HEK293 (cell line): Measurements from ENCODE around the gene ITPKC.

Source experiments
- EGR2 ChIP-seq: fragments of 450-650 bp; formaldehyde crosslinking; IDR thresholded peaks from 2 replicates; pipeline ENCODE4 v1.5.1; 2016; ENCODE audit warnings: low read depth, missing biosample characterization, missing genetic modification characterization
- IKZF3 ChIP-seq: fragments of 450-650 bp; IDR thresholded peaks from 2 replicates; pipeline ENCODE4 v1.5.0; 2018; ENCODE audit warnings: missing biosample characterization, mild to moderate bottlenecking, missing genetic modification characterization, moderate library complexity
- MEIS1 ChIP-seq: sonication (generic); formaldehyde crosslinking; IDR thresholded peaks from 2 replicates; pipeline ENCODE4 v1.8.1; 2022; ENCODE audit warnings: missing genetic modification reagents, mild to moderate bottlenecking, borderline replicate concordance
- ZBTB1 ChIP-seq: fragments of 450-650 bp; formaldehyde crosslinking; IDR thresholded peaks from 2 replicates; pipeline ENCODE4 v1.5.1; 2016; ENCODE audit warnings: missing biosample characterization, missing genetic modification characterization
- ZBTB49 ChIP-seq: fragments of 450-650 bp; formaldehyde crosslinking; IDR thresholded peaks from 2 replicates; pipeline ENCODE4 v1.5.1; 2016; ENCODE audit warnings: missing biosample characterization, missing genetic modification characterization, low read depth
- ZNF221 ChIP-seq: fragments of 450-650 bp; formaldehyde crosslinking; IDR thresholded peaks from 2 replicates; pipeline ENCODE4 v1.5.1; 2017; ENCODE audit warnings: missing biosample characterization, missing genetic modification characterization, borderline replicate concordance
- ZNF621 ChIP-seq: fragments of 450-650 bp; formaldehyde crosslinking; IDR thresholded peaks from 2 replicates; pipeline ENCODE4 v1.5.1; 2017; ENCODE audit warnings: missing biosample characterization, missing genetic modification characterization
- ZNF639 ChIP-seq: fragments of 450-650 bp; formaldehyde crosslinking; IDR thresholded peaks from 2 replicates; pipeline ENCODE4 v1.5.1; 2016; ENCODE audit warnings: missing biosample characterization, missing genetic modification characterization
- ZNF768 ChIP-seq: fragments of 450-650 bp; formaldehyde crosslinking; IDR thresholded peaks from 2 replicates; pipeline ENCODE4 v1.5.1; 2018; ENCODE audit warnings: missing biosample characterization, mild to moderate bottlenecking, missing genetic modification characterization
- ZNF777 ChIP-seq: fragments of 450-650 bp; formaldehyde crosslinking; IDR thresholded peaks from 2 replicates; pipeline ENCODE4 v1.5.1; 2017; ENCODE audit warnings: missing biosample characterization, missing genetic modification characterization, borderline replicate concordance
- TF ChIP-seq, protein P1 (sequence below): fragments of 450-650 bp; formaldehyde crosslinking; IDR thresholded peaks from 2 replicates; pipeline ENCODE4 v1.5.1; 2016; ENCODE audit warnings: missing biosample characterization, missing genetic modification characterization
- TF ChIP-seq, protein P2 (sequence below): fragments of 450-650 bp; formaldehyde crosslinking; IDR thresholded peaks from 2 replicates; pipeline ENCODE4 v1.5.1; 2016; ENCODE audit warnings: missing biosample characterization, missing genetic modification characterization

DNA sequence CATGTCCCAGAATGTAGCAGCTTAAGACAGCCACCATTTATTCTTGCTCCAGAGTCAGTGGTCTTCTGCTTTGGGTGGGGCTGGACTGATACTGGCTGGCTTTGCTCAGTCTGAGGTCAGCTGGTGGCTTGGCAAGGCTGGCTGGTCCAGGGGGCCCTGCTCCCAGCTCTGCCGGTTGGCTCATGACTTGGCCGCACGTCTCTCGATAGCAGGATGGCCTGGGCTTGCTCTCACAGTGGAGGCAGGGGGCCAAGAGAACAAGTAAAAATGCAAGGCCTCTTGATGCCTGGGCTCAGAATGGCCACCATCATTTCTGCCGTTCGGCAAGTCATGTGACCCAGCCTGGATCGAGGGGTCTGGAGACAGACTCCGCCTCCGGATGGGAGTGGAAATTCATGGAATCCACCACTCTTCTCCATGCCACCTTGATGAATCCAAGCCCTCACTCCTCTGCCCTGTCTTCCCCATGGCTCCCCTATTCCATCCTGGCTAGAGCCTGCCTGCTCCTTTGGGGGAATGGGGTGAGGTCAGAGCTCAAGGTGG is 20.3 kb downstream of the ITPKC start:
- TF ChIP-seq IKZF3 (peak; percentile 30; the same call in 1 of the 2 replicates), ZBTB1 (no peak), ZBTB49 (tag by site-specific recombination) (no peak), ZNF639 (tag by site-specific recombination) (no peak), ZNF768 (tag by site-specific recombination) (no peak), EGR2 (tag by site-specific recombination) (no peak), ZNF621 (tag by site-specific recombination) (no peak), MEIS1 (CRISPR knock-in tag) (no peak), ZNF777 (tag by site-specific recombination) (no peak), ZNF221 (tag by site-specific recombination) (no peak)
- TF ChIP-seq, protein P1, sequence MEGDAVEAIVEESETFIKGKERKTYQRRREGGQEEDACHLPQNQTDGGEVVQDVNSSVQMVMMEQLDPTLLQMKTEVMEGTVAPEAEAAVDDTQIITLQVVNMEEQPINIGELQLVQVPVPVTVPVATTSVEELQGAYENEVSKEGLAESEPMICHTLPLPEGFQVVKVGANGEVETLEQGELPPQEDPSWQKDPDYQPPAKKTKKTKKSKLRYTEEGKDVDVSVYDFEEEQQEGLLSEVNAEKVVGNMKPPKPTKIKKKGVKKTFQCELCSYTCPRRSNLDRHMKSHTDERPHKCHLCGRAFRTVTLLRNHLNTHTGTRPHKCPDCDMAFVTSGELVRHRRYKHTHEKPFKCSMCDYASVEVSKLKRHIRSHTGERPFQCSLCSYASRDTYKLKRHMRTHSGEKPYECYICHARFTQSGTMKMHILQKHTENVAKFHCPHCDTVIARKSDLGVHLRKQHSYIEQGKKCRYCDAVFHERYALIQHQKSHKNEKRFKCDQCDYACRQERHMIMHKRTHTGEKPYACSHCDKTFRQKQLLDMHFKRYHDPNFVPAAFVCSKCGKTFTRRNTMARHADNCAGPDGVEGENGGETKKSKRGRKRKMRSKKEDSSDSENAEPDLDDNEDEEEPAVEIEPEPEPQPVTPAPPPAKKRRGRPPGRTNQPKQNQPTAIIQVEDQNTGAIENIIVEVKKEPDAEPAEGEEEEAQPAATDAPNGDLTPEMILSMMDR (tag by site-specific recombination): no peak
- TF ChIP-seq, protein P2, sequence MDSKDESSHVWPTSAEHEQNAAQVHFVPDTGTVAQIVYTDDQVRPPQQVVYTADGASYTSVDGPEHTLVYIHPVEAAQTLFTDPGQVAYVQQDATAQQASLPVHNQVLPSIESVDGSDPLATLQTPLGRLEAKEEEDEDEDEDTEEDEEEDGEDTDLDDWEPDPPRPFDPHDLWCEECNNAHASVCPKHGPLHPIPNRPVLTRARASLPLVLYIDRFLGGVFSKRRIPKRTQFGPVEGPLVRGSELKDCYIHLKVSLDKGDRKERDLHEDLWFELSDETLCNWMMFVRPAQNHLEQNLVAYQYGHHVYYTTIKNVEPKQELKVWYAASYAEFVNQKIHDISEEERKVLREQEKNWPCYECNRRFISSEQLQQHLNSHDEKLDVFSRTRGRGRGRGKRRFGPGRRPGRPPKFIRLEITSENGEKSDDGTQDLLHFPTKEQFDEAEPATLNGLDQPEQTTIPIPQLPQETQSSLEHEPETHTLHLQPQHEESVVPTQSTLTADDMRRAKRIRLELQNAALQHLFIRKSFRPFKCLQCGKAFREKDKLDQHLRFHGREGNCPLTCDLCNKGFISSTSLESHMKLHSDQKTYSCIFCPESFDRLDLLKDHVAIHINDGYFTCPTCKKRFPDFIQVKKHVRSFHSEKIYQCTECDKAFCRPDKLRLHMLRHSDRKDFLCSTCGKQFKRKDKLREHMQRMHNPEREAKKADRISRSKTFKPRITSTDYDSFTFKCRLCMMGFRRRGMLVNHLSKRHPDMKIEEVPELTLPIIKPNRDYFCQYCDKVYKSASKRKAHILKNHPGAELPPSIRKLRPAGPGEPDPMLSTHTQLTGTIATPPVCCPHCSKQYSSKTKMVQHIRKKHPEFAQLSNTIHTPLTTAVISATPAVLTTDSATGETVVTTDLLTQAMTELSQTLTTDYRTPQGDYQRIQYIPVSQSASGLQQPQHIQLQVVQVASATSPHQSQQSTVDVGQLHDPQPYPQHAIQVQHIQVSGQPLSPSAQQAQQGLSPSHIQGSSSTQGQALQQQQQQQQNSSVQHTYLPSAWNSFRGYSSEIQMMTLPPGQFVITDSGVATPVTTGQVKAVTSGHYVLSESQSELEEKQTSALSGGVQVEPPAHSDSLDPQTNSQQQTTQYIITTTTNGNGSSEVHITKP (tag by site-specific recombination): no peak
